Spleen (tissue), 7 donors: ENCODE measurements around the gene FAM120A.

Source experiments
- POLR2A ChIP-seq, 3 donors: fragments of 450-650 bp; IDR thresholded peaks; one replicate each; pipeline ENCODE4 v1.5.1; 2017; ENCODE audit warnings: antibody characterized with exemption in 3 of 3, mild to moderate bottlenecking in 1 of 3
- POLR2AphosphoS5 ChIP-seq, 3 donors: sonication (generic); formaldehyde crosslinking; IDR thresholded peaks; one replicate each; pipeline ENCODE4 v1.5.1; 2017; ENCODE audit warnings: antibody characterized with exemption in 3 of 3
- TF ChIP-seq, protein P1 (sequence below), 11 experiments: fragments of 200-600 bp in 7 of 11; fragments of 450-650 bp in 4 of 11; sonication (generic) in 4 of 11; IDR thresholded peaks in 8 of 11; conservative IDR thresholded peaks in 3 of 11; 1 replicate in 7 of 11; 2 replicates in 4 of 11; pipeline versions ENCODE4 v1.4.0 to v1.8.0; 2016 to 2021; ENCODE audit warnings: antibody characterized with exemption in 11 of 11, inconsistent platforms in 4 of 11, mild to moderate bottlenecking in 1 of 11
- donor health status: DM: no; HTN: no; CAD: no; lungs with moderate emphysema.
- donor health status: DM: no; HTN: no; CAD: no.
- donor health status: DM: no; HTN: no; CAD: no.

DNA sequence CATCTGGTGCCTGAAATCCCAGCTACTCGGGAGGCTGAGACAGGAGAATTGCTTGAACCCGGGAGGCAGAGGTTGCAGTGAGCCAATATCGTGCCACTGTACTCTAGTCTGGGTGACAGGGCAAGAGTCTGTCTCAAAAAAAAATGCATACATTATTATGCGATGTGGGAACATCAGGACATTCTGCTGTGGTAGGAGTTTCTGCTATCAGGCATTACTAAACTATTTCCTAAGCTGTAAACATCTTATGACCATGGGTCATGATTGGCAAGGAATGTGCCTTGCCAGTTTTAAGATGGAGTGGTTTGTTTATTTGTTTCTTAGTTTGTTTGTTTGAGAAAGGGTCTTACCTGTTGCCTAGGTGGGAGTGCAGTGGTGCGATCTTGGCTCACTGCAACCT lies 45.1 kb upstream of the FAM120A start:
- TF ChIP-seq, protein P1, sequence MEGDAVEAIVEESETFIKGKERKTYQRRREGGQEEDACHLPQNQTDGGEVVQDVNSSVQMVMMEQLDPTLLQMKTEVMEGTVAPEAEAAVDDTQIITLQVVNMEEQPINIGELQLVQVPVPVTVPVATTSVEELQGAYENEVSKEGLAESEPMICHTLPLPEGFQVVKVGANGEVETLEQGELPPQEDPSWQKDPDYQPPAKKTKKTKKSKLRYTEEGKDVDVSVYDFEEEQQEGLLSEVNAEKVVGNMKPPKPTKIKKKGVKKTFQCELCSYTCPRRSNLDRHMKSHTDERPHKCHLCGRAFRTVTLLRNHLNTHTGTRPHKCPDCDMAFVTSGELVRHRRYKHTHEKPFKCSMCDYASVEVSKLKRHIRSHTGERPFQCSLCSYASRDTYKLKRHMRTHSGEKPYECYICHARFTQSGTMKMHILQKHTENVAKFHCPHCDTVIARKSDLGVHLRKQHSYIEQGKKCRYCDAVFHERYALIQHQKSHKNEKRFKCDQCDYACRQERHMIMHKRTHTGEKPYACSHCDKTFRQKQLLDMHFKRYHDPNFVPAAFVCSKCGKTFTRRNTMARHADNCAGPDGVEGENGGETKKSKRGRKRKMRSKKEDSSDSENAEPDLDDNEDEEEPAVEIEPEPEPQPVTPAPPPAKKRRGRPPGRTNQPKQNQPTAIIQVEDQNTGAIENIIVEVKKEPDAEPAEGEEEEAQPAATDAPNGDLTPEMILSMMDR (IDR thresholded peaks at IDR 0.05 in 8 of 11, conservative IDR thresholded peaks at IDR 0.05 in 3 of 11), result no peak
- TF ChIP-seq POLR2A (IDR thresholded peaks at IDR 0.05) (no peak), POLR2AphosphoS5 (IDR thresholded peaks at IDR 0.05) (no peak)
